Right cardiac atrium (tissue), 5 donors: ENCODE data around the gene CPXM2. TPM values are rescaled to one million over a fixed set of nuclear protein-coding genes. Genes with fewer than 3 reads are reported as not detected.

ENCODE experiments used
- ATAC-seq, 2 donors: fragments of 200-7000 bp; cut with Tn5 transposase; one replicate each; pipeline versions ENCODE4 v1.8.0 to v1.9.1; 2020; ENCODE audit warnings: moderate library complexity in 2 of 2, mild to moderate bottlenecking in 1 of 2
- DNase-seq, 3 donors: peaks; one replicate each; pipeline ENCODE4 v3.0.0-alpha.2; 2020
- H3K27ac ChIP-seq: one replicate; pipeline ENCODE4 v1.5.1; 2013; ENCODE audit warnings: mild to moderate bottlenecking, low read length, control low read depth, moderate library complexity
- H3K27me3 ChIP-seq: one replicate; pipeline ENCODE4 v1.6.1; 2013; ENCODE audit not compliant: control insufficient read depth, insufficient read depth
- H3K4me1 ChIP-seq: one replicate; pipeline ENCODE4 v1.6.1; 2013; ENCODE audit warnings: low read length; ENCODE audit not compliant: control insufficient read depth, insufficient read depth
- H3K4me3 ChIP-seq: one replicate; pipeline ENCODE4 v1.5.1; 2013; ENCODE audit warnings: low read length, control low read depth
- H3K9me3 ChIP-seq: one replicate; pipeline ENCODE4 v1.6.1; 2013; ENCODE audit warnings: low read length; ENCODE audit not compliant: control insufficient read depth
- WGBS: extraction: QIAGEN DNeasy Blood & Tissue Kit; methylation state at CpG from one replicate; pipeline ENCODE4 v1.1.7; 2013; 5-methylcytosine and 5-hydroxymethylcytosine counted together
- intact Hi-C, 4 donors: fragments of 100-400 bp; cut with DNase I; formaldehyde crosslinking; loops; one replicate each; pipeline versions ENCODE4 v1.11.0 to v1.14.0; 2022 to 2023
- polyA plus RNA-seq: library from polyadenylated mRNA; stranded (reverse); fragments of 200-250 nt; gene quantifications from one replicate; pipeline ENCODE4 v1.2.3, GENCODE V29; 2013
- total RNA-seq, 4 donors: library from RNA; stranded (reverse); fragmentation: NEBNext Ultra II Directional; extraction: Animal tissue kit (Norgen Biotek cat#: 25700); gene quantifications; one replicate each; pipeline ENCODE4 v1.2.1, GENCODE V29; 2021
- donor health status: healthy with polysubstance abuse.
- donor health status: DM: no; HTN: yes; CAD: no.
- donor health status: DM: no; HTN: no; CAD: no.
- donor health status: DM: no; HTN: yes; CAD: no; lungs with severe emphysema.
- donor health status: DM: yes; HTN: yes; CAD: no.

Gene CPXM2
- total and polyA plus RNA-seq, 5 donors: 2.1 to 12.8 (median 6.7) TPM

GRCh38 chr10:123703195-123703790, 188.3 kb downstream of the CPXM2 start:
- Histone ChIP-seq H3K4me3 (no peak overlapping the region), H3K27me3 (no peaks in the 10 kb centered on the region), H3K27ac (no peak overlapping the region), H3K9me3 (no peaks in the 10 kb centered on the region), H3K4me1 (no peaks in the 10 kb centered on the region)
- ATAC-seq: no peak
- WGBS: 65% methylated on average over 6 of the region's 6 CpGs
- DNase-seq: no peak
- intact Hi-C loops: no loop called here

Other genes with a start within 250 kb of the CPXM2 start
- not detected for gene GPR26, start 225.5 kb downstream of the CPXM2 start, total RNA-seq
- not detected for gene GPR26, start 225.5 kb downstream of the CPXM2 start, polyA plus RNA-seq
- 10 to 100 TPM in 1 of 4 donors, 1 to 10 TPM in 3; 5.0 to 11.9 (median 8.7) TPM for gene CHST15, start 201.8 kb upstream of the CPXM2 start, total RNA-seq
- gene CHST15, start 201.8 kb upstream of the CPXM2 start, polyA plus RNA-seq: 2.2 TPM